ENCODE data around the gene CCL17.

DNA sequence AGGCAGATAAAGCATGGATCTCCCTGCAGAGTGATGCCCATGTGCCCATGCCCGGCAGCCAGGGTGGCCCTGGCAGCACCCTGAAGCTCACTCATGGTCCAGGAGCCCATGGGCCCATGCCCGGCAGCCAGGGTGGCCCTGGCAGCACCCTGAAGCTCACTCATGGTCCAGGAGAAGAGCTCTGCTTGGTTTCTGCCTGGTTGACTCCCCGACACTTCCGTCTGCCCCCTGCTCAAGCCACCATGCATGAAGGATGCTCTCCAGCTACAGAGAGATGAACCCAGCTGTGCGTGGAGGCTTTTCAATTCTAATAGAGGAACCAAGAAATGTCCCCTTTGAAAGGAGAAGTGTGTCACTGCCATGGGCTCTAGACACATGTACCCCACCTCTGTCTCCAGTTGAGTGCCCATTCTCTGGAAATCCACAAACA is 8.7 kb downstream of the CCL17 start:
- TF ChIP-seq, protein P1, sequence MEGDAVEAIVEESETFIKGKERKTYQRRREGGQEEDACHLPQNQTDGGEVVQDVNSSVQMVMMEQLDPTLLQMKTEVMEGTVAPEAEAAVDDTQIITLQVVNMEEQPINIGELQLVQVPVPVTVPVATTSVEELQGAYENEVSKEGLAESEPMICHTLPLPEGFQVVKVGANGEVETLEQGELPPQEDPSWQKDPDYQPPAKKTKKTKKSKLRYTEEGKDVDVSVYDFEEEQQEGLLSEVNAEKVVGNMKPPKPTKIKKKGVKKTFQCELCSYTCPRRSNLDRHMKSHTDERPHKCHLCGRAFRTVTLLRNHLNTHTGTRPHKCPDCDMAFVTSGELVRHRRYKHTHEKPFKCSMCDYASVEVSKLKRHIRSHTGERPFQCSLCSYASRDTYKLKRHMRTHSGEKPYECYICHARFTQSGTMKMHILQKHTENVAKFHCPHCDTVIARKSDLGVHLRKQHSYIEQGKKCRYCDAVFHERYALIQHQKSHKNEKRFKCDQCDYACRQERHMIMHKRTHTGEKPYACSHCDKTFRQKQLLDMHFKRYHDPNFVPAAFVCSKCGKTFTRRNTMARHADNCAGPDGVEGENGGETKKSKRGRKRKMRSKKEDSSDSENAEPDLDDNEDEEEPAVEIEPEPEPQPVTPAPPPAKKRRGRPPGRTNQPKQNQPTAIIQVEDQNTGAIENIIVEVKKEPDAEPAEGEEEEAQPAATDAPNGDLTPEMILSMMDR (conservative IDR thresholded peaks at IDR 0.05 in 1 of 2, IDR thresholded peaks at IDR 0.05 in 1 of 2; ENCODE audit: extremely low read depth in 1 of 2, insufficient read depth in 1 of 2, low read depth in 1 of 2, low read length in 2 of 2) = no peak
- TF ChIP-seq EZH2 (IDR thresholded peaks at IDR 0.05; ENCODE audit: borderline replicate concordance, low read length) = no peak

Measured in mammary epithelial cell (primary cell).